AG09309 (cell line): ENCODE data around the gene IMMP2L.

Source experiments
- DNase-seq: peaks from one replicate; pipeline ENCODE4 v3.0.0-alpha.2; 2010; ENCODE audit warnings: low read depth
- H3K4me3 ChIP-seq: 2 replicates; pipeline ENCODE4 v1.5.1; 2011; ENCODE audit warnings: mild to moderate bottlenecking, low read depth, low read length, moderate library complexity; ENCODE audit not compliant: control insufficient read depth
- TF ChIP-seq, protein P1 (sequence below): IDR thresholded peaks from 2 replicates; pipeline ENCODE4 v1.5.1; 2011; ENCODE audit warnings: mild to moderate bottlenecking, low read depth, low read length, inconsistent platforms; ENCODE audit not compliant: insufficient read depth, control insufficient read depth; ENCODE audit errors: missing control alignments

IMMP2L gene

DNA sequence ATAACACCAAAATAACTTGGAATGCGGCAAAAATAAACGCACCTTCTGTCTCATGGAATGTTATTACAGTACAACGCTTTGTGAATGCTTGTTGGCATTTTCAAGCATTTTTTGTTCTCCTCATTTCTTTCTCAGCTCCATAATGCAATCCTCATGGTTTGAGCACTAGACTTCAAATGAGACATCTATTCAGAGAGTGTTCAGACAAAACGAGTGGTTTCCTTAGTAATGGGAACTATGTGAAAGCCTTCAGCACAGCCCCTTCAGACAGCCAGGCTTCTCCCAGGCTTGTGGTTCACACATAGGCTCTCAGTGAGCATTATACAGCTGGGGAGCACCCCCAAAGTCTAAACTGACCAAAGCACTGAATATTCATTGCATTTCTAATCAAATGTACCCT is 479.9 kb downstream of the IMMP2L start:
- peak; percentile 33 for DNase-seq
- TF ChIP-seq, protein P1, sequence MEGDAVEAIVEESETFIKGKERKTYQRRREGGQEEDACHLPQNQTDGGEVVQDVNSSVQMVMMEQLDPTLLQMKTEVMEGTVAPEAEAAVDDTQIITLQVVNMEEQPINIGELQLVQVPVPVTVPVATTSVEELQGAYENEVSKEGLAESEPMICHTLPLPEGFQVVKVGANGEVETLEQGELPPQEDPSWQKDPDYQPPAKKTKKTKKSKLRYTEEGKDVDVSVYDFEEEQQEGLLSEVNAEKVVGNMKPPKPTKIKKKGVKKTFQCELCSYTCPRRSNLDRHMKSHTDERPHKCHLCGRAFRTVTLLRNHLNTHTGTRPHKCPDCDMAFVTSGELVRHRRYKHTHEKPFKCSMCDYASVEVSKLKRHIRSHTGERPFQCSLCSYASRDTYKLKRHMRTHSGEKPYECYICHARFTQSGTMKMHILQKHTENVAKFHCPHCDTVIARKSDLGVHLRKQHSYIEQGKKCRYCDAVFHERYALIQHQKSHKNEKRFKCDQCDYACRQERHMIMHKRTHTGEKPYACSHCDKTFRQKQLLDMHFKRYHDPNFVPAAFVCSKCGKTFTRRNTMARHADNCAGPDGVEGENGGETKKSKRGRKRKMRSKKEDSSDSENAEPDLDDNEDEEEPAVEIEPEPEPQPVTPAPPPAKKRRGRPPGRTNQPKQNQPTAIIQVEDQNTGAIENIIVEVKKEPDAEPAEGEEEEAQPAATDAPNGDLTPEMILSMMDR, result no peak
- H3K4me3 ChIP-seq, result no peak overlapping the region

DNA sequence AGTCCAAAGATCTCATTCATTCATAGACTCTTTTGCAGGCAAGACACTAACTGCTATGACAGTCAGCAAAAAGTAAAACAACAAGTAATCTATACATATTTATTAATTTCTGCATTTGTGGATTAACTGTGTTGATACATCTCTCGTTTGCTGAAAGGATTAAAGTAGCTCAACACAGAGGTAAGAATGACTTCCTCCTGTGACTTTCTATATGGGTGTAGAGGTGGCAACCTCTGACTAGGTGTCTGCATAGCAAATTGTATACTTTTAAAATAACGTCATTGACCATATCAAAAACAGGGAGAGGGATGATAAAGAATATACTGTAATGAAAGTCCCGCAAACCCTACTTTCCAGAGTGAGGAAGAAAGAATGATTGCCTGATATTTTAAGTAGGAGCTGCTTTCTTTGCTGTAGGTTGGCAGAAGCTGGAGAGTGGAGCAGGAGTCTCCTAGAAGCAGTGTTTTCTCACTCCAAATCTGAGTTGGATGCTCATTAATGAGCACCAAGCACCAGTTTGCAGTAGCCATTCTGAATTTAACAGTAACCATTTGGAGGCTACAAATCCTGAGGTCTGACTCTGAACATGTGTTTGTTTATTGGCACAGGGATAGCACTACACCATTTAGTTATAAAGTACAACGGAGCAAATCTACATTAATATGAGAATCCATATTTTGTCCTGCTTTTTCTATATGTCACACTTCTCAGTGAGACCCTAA is 480.6 kb downstream of the IMMP2L start:
- TF ChIP-seq, protein P1, result no peak
- no peak for DNase-seq
- no peak overlapping the region for H3K4me3 ChIP-seq

DNA sequence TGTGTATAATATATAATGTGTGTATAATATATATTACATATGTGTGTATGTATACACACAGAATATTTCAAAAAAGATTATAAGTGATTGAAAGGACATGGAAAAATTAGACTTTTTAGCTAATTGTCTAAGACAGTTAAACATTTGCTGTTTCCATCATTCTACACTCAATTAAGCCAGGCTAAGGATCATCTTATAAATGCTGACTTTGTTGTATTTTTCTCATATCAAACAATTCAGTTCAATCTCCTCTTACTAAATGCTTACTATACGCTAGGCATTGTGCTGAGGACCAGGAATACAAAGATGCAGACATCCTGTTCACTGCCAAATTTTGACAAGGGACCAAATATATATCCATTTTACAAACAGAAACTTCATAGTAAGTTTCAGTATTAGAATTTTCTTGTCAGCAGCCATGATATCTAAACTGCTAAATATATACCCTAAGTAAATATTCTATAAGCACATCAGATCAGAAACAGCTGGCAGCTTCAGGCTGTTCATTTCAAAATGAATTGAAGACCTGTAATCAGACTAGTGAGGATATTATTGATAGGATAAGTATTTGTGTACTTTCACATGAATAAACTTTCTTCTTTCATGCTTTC is 481.7 kb downstream of the IMMP2L start:
- DNase-seq, result no peak
- H3K4me3 ChIP-seq, result no peak overlapping the region
- TF ChIP-seq, protein P1, result no peak

DNA sequence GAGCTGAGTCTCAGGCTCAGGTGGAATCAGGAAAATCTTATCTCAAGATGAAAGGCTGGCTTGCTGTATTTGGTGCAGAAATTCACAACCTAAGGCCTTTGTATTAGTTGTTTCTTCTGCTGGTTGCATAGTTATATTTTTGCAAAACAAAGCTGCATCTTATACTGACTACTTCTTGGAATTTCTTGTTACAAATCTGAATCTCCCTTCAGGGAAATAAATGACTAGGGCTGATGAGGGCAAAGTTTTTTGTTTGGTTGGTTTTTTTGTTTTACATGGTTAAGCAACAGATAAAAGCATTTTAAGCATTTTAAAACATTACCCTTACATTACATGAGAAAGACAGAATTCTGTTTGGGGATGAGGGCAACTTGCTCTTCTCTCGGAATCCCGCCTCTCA is 485.3 kb downstream of the IMMP2L start:
- no peak for DNase-seq
- H3K4me3 ChIP-seq, result no peak overlapping the region
- TF ChIP-seq, protein P1, result no peak

DNA sequence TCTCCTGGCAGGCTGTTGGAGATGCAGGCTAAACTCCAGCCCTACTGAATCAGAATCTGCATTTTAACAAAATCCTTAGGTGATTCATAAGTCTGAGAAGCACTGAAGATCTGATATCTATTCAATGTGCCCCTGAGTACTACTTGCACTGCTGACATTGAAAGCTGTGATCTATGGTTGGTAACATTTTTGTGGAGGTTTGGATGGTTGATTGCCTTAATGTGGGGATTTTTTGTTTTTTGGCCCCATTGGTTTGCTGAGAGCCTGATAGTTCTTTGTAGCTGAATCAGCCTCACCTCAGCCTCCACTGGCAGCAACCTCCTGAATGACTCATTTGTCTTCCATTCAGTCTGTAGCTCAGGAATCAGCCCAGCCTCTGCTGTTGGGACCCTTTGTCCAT is 486.1 kb downstream of the IMMP2L start:
- no peak overlapping the region for H3K4me3 ChIP-seq
- no peak for DNase-seq
- TF ChIP-seq, protein P1, result no peak

DNA sequence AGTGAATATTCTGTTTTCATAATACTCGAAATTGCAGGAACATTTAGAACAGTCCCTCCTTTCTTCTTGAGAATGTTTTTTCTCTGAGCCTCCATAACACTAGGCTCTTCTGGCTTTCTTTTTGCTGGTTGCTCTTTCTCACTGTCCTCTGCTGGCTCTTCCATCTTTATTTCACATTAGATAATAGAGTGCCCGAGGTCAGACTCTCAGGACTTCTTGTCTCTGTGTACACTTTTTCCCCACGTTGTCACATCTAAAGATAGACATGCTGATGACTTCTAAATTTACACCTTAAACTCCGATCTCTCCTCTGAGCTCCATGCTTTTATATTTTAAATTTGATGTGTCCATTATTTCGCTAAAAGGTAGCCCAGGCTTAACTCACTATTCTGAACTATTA is 486.8 kb downstream of the IMMP2L start:
- H3K4me3 ChIP-seq, result no peak overlapping the region
- TF ChIP-seq, protein P1, result no peak
- DNase-seq, result no peak
